NCI-H2107 treated with DMSO at 0.1 percent for 48 hours (cell line): ENCODE results near the gene SYCE1L.

Experiments used
- DNase-seq: peaks from one replicate; lab custom pipeline; 2025; ENCODE audit not compliant: unreplicated experiment; lab: John Stamatoyannopoulos, UW

Gene SYCE1L

DNA sequence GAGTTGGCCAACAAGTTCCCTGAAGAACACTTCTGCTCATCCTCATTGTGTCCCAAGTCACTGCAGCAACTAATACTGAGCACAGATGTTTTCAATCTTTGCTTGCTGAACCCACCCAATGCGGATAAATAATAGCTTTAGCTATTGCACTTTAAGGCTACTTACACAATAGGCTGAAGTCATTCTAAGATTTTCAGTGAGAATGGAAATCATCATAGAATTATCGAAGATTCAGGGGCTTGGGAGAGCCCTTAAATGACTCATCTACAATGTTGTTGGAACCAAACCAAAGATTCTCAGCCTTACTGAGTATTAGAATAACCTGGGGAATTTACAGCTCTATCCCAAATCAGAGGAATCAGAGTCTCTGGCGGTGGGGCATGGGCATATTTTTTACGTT, 51.2 kb downstream of the SYCE1L start:
- DNase-seq: no peak
